Activated effector memory CD4-positive, alpha-beta T cell treated with Interleukin-2 at 50 U/mL for 16 hours (primary cell): ENCODE data around the gene PEF1.
"Not testable (repeated sequence)": the region's sequence is repeated elsewhere in the genome, so short reads cannot be mapped to it uniquely, and the experiment has no call there.

Experiments used
- DNase-seq: peaks from one replicate; pipeline ENCODE4 v3.0.0-alpha.2; 2020

Gene PEF1

DNA sequence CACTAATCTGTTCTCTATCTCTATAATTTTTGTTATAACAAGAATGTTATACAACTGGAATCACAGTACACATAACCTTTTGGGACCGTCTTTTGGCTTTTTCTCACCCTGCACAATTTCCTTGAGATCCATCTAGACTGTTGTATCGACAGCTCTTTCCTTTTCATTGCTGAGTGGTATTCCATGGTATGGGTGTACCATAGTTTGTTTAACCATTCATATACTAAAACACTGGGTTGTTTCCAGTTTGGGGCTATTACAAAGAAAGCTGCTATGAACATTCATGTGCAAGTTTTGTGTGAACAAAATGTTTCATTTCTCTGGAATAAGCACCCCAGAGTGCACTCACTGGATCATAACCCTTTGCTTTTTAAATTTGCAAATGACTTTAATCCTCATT is 42.6 kb downstream of the PEF1 start:
- DNase-seq = no peak

DNA sequence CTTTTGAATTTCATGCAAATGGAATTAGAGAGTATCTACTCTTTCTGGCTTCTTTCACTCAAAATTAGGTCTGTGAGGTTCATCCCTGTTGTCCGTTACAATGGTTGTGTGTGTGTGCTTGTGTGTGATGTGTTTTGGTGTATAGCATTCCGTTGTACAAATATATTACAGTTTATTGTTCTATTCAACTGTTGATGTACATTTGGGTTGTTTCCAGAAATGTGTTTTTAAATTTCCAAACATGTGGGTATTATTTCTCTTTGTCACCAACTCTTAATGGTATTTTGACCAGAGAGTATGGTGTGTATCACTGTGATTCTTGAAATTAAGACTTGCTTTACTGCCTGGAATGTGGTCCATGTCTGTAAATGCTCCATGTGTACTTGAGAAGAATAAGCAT is 44.0 kb downstream of the PEF1 start:
- no peak for DNase-seq

DNA sequence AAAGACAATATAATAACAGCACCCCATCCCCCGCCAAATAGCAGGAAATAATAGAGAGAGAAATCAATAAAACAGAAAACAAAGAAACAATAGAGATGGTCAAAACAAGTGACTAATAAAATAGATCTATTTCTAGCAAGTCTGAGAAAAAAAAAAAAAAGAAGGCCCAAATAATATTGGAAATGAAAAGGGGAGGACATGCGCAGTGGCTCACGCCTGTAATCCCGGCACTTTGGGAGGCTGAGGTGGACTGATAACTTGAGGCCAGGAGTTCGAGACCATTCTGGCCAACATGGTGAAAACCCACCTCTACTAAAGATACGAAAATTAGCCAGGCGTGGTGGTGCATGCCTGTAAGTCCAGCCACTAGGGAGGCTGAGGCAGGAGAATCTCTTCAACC is 45.7 kb downstream of the PEF1 start:
- DNase-seq = no peak

DNA sequence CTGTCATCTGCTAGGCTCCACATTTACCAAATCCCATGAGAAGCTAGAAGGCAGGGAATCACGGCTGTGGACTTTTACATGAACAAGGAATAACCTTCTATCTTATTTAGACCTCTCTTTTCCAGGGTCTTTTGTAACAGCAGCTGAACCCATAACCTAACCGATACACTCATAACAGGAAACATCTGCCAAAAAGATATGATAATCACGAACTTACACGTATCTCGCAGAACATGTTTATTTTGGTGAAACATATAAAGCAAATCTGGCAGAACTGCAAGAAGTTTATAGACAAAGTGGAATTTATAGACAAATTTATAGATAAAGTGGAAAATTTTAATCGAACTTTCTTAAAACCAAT is 48.0 kb downstream of the PEF1 start:
- DNase-seq = no peak

DNA sequence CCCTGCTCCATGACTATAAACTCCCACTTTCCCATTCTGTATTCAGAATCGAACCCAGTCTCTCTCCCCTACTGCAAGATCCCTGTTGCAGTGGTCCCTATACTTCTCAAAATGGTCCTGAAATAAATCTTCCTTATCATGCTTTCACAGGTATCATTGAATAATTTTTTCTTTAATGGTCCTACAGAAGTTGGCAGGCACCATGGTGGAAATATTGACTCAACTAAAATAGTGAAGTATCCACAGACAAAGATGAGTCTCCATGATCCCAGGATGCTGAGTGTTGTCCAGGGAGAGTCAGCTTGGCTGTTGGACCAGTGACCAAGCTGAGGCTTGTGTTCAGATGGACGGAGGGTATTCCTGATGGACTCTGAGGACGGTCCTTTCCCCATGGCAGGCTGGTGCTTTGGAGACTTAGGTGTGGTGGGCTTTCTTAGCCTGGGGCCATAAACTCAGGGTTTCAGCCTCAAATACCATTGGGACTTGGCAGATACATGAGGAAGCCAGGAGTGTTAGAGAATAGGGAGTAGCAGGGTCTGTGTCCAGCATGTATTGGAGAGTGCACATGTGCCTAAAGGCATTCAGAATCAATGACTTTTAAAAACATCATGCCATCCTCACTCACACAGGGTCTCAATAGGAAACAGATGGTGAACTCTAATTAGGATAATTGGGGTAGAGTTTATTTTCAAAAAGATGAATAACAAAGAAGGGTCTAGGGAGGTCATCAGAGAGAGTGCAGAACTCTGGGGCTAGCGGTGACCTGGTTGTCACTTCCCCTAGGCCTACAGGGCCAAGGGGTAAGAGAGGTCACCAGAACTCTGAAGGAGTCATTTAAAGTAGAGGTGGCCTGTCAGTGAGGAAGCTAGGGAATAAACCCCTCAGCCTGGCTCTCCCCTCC is 48.6 kb downstream of the PEF1 start:
- DNase-seq = no peak

DNA sequence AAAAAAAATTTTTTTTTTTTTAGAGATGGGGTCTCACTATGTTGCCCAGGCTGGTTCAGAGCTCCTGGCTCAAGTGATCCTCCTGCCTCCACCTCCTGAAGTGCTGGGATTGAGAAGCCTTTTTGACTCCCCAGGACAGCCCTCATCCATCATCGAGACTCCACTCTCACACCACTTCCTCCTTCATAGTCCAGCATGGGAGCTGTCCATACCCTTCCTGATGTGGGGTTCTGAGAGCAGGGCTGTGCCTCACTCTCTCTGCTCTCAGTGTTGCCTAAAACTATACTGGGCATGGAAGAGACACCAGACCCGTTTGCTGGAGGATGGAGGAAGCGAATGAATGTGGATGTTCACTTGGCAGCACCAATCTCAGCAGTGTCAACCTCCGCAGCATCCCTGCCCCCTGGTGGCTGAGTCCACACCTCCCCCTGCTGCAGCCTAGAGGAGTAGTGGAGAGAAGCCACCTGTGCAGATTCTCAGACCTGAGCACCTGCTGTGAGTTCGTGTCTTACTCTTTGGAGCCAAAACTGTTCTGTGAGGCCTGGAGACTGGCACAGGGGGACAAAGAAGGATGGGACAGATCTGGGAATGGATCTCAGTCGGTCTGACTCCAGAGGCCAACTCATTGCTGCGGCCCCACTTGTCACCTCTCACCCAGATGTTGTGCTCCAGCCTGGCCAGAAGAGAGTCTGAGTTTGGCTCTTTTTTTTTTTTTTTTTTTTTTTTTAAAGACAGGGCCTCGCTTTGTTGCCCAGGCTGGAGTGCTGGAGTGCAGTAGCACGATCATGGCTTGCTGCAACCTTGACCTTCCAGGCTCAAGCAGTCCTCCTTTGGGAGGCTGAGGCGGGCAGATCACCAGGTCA is 50.7 kb downstream of the PEF1 start:
- peak; percentile 8 for DNase-seq

DNA sequence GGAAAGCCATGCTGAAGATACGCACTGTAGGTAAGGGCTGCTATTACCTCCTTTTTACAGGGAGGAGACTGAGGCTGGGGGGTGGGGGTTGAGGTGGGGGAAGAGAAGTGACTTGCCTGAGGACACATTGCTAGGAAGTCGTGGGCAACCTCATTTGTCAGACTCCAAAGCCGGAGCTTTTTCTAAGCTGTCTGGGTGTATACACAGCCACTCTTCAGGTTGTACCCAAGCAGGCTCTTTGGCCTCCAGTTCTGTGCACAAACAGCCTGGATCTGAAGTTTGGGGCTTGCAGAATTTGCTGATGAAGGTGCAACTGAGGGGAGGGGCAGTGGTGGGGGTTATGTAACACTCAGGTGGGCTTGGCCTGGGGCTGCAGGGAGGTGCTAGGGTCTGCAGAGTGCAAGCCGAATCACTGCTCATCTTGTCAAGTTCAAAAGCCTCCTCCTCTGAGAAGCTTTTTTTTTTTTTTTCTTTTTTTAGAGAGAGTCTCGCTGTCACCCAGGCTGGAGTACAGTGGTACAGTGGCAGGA is 51.5 kb downstream of the PEF1 start:
- no peak for DNase-seq

DNA sequence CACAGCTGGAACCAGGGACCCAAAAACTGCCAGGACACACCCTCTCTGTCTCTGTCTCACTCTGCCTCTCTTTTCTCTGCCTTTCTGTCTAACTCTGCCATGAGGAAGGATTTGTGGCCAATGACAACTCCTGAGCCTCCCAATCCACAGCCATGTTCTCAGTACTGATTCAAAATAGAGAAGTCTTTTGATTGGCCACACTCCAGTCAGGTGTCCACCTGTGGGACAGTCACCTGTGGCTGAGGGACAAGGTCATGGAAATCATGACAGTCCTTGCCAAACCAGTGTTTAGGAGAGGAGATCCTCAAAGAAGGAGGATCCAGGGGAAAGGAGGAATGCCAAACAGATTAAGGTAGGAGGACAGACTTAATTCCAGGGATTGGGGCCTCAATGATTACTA is 52.5 kb downstream of the PEF1 start:
- DNase-seq = no peak

DNA sequence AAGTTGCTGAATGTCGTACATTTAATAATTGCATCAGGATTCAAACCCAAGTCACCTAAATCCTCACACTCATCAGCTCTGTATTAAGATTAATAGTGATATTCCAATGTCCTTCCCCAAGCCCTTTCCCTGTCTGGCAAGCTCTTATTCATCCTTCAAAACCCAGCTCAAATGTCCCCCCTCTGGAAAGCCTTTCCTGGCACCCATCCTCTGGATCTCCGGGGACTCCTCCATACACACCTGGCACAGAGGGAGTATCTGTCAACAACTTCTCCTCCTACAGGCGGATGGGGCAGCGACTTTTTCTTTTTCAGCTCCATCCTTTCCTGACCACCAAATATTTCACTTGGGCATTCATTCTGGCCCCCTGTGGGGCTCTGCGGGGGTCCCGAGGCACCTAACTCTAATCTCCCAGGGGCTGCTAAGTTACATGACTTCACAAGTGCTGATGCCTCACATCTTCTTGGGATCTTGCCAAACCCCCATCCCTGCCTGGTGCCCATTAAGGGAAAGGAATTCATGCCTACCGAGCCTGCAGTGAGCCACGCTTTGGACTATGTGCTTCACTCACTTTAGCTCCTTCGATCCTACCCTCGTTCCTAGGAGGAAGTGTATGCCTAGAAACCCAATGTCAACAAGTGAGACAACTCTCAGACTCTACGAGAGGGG is 53.1 kb downstream of the PEF1 start:
- DNase-seq = no peak

DNA sequence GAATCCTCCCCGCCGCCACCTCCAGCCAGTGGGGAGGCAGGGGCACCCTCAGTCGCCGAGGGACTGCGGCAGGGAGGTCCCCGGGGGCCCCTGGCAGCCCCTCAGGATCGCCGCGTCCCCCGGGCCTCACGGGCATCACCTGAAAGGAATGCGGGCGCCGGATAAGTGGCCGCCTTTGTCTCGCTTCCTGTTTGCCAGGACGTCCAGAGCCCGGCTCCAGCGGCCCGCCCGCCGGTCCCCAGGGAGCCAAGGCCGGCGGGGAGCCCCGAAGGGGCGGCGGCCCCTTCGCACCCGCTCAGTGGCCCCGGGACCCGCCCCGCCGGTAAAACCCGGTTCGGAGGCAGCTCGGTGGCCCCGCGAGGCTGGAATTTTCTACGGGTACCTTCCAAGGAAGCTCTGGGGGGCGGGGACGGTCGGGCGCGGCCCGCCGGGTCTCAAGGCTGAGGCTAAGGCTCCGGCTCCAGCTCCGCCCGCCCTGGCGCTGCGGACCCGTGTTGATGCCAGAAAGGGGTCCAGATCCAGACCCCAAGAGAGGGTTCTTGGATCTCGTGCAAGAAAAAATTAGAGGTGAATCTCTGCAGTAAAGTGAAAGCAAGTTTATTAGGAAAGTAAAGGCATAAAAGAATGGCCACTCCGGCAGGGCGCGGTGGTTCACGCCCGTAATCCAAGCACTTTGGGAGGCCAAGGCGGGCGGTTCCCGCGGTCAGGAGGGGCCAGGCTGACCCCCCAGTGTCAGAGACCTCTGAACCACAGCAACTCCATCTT is 55.7 kb downstream of the PEF1 start:
- DNase-seq = no peak

DNA sequence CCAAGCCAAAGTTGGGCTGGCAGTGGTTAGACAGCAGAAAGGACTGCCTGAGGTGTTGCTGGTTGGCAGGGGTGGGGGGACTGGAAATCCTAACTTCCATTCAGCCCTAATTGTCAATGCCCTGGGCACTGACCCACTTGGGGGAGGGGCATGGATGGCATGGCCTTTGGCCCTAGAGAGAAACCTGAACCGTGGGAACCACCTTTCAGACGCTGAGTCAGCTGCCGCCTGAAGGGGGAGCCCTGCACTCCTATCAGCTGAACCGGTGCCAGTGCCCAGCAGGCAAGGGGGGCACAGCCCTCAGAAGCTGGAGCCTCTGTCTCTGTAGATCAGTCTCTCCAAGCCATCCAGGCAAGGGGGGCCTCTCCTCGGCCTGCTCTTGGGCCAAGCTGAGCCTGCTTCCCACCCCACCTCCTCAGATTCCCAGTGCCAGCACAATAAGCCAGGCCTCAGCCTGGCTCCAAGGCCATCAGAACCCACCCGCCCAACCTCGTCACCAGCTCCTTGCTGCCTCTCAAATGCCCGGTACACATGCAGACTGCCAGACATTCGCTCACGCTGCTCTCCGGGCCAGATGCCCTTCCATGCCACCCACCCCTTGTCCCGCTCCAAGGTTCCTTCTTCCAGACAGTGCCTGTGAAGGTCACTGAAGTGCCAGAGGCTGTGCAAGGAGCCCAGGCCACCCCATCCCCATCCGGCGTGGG is 56.8 kb downstream of the PEF1 start:
- DNase-seq = peak; percentile 5

DNA sequence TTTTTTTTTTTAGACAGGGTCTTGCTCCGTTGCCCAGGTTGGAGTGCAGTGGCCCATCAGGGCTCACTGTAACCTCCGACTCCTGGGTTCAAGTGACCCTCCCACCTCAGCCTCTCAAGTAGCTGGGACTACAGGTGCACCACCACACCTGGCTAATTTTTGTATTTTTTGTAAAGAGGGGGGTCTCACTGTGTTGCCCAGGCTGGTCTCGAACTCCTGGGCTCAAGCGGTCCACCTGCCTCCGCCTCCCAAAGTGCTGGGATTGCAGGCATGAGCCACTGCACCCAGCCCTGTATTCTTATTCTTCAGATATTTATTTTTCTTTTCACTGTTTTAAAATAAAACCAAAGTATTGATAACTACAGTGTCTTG is 57.4 kb downstream of the PEF1 start:
- DNase-seq = not testable (repeated sequence)

DNA sequence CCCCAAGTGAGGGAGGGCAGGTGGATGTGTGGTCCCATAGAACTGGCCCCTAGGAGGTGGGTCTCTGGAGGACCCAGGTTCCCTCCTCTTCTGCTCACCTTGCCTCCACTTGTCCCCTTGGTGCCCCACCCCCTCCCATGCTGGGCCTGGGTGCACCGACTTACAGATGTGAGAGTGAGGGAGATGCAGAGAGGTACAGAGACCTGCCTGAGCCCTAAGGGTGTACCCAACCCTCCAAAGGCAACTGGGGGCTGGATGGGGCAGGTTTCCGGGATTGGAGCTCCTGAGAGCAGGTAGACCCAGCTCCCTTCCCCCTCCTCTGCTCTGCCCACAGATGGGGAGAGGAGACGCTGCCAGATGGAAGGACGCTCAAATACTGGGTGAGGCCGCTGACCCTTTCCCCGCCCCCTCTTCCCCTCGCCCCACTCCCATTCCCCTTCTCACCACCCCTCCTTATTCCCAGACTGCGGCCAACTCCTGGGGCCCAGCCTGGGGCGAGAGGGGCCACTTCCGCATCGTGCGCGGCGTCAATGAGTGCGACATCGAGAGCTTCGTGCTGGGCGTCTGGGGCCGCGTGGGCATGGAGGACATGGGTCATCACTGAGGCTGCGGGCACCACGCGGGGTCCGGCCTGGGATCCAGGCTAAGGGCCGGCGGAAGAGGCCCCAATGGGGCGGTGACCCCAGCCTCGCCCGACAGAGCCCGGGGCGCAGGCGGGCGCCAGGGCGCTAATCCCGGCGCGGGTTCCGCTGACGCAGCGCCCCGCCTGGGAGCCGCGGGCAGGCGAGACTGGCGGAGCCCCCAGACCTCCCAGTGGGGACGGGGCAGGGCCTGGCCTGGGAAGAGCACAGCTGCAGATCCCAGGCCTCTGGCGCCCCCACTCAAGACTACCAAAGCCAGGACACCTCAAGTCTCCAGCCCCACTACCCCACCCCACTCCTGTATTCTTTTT is 58.0 kb downstream of the PEF1 start:
- DNase-seq = no peak

DNA sequence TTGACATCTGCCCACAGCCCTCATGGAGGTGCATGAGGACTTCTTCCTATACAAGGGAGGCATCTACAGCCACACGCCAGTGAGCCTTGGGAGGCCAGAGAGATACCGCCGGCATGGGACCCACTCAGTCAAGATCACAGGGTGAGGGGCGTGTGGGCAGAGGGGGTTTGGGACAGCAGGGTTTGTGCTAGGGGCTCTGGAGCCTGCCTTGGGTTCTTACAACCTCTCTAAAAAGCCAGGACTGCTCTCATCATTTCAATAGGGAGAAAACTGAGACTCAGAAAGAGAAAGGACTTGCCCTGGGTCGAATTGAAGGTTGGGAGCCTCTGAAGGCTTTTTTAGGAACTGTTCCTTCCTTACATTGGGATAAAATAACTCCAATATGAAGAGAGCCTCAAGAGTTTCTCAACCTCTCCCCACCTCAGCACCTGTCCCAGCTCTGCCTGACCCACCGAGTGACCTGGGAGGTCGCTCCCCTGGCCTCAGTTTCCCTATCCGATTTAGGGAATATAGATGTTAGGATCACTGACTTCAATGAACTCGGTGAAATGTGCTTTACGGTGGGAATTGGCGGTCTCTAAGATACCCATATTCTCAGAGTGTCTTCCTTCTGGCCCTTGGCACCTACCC is 58.8 kb downstream of the PEF1 start:
- no peak for DNase-seq

DNA sequence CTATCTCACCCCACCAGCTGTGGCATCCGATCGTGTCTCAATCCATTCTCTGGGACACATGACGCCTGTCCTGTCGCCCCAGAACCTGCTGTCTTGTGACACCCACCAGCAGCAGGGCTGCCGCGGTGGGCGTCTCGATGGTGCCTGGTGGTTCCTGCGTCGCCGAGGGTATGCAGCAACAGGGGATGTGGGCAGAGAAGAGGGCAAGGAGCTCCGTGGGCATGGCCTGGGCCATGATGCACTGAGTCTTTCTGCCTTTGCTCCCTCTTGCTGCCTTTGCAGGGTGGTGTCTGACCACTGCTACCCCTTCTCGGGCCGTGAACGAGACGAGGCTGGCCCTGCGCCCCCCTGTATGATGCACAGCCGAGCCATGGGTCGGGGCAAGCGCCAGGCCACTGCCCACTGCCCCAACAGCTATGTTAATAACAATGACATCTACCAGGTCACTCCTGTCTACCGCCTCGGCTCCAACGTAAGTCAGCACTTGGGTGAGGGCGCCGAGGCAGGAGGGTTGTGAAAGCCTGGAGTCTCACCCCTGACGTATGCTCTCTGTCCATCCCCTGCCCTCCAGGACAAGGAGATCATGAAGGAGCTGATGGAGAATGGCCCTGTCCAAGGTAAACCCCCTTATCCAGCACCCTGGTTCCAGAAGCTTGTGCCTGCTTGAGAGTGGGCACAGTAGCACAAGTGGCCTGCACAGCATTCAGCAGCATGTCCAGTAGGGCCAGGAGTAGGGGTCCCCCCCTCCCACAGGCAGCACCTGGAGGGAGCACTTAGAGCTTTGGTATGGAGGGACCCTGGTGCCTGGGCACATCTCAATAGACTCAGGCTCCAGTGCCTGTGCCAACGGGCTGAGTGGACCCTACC is 59.6 kb downstream of the PEF1 start:
- DNase-seq = no peak

DNA sequence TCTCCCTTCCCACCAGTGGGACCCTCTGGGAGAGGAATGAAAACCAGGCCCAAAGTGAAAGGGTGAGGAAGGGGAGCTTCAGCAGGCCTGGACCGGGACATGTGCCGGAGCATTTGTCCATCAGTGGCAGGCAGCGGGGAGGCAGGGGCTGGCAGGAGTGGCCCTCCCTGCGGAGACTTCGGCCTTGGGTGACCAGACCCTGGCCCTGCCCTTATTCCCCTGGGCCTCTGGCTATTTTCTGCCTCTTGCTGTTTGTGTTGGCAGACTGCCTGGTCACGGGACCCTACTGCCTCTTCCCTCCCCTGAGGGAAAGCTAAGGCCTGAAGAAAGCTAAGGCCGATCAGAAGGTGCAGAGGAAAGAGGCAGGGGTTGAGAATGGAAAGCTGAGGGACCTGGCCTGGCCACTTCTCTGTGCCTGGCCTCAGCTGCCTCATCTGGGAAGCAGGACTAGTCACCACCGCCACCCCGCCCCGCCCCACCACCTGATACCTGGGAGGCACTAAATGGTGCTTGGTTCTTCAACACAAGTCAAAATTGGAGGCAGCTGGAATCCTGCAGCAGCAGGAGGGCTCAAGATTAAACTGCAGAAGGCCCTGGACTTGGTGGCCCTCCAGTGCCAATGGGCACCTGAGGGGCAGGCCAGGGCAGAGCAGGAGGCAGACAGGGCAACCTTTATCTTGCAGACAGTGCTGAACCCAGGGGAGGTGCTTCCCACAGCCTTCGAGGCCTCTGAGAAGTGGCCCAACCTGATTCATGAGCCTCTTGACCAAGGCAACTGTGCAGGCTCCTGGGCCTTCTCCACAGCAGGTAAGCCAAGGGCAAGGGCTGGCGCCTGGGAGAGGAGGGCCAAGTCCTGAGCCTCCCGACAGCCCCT is 60.4 kb downstream of the PEF1 start:
- DNase-seq = no peak

DNA sequence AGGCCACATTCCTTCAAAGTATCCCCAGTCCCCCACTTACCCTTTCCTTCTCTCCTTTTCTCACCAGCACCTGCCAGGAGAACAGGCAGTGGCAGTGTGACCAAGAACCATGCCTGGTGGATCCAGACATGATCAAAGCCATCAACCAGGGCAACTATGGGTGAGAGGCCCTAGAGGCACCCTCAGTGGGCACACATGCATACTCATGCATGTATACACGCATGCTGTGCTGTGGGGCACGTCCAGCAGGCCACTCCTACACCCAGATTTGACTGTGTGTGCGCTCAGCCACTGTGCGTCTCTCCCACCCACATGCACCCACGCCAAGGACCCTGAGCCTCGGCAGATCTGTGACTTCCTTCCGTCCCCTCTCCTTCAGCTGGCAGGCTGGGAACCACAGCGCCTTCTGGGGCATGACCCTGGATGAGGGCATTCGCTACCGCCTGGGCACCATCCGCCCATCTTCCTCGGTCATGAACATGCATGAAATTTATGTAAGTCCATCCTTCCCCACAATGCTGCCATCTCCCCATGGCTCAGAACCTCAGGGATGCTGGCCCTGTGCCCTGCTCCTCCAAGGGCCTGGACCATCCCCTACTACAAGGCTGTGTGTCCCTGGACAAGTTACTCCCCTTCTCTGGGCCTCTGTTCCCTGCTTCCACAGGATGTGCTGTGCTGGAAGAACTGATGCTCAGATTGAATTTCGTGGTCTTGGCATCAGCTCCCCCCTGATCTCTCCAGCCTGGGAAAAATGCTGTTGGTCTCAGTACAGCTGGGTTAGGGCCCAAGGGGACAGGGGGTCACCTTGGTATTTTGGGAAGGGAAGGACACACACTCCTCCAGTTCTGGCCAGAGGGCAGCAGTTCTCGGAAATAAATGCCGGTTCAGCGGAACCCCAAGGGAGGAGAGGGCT is 61.3 kb downstream of the PEF1 start:
- DNase-seq = no peak
